Measurements from ENCODE around the gene LRRC1.

- TF ChIP-seq CTCF (IDR thresholded peaks at IDR 0.05) (no peak), POLR2AphosphoS5 (IDR thresholded peaks at IDR 0.05) (no peak), POLR2A (IDR thresholded peaks at IDR 0.05) (no peak), EP300 (IDR thresholded peaks at IDR 0.05; ENCODE audit: low read depth) (no peak)
Measured at GRCh38 chr6:53898026-53898795, 103.4 kb downstream of the LRRC1 start.
